Measurements from ENCODE around the gene SLC10A6.
"Not testable (repeated sequence)": the region's sequence is repeated elsewhere in the genome, so short reads cannot be mapped to it uniquely, and the experiment has no call there.

The SLC10A6 gene

GRCh38 chr4:86848732-86849619 lies at the start of gene SLC10A6:
Gene SLC10A6, minus strand, starts transcription at chr4:86849384. Its CDS starts 269 bp downstream, at chr4:86849115.
- DNase-seq = no peak

- no peak for DNase-seq
Measured at GRCh38 chr4:86898562-86898961, 49.4 kb upstream of the SLC10A6 start.

GRCh38 chr4:86896596-86896995 lies 47.4 kb upstream of the SLC10A6 start:
- DNase-seq = no peak

DNA sequence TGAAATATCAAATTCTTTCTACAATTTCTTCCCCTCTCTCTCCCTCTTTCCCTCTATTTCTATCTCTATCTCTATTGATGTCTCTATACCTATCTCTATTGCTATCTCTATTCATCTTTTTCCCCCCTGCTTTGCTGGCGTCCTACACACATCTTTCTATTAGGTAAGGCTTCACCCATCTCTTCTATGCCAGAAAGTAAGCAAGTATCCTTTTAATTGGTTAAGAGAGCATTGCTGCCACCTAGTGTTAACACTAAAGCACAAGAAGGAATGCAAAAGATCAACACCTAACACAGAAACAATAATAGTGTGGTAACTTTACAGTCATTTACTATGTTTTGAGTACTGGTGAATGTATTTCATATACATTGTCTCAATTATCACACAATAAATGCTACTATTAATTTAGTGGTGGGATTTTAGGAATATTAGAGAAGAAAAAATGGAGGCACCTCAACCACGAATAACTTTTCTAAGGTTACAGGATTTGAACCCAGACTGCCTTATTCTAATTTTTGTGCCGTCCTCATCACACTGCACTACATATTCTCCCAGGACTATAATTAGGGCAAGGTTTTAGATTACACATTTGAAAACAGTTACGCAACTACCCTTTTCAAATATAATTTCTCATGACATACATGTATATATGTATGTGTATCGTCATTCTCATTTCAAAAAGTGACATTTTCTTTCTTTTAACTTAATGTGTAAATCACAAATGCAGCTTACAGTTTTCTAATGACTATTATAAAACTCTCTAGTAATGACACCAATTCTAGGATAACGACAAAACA lies 46.7 kb upstream of the SLC10A6 start:
- DNase-seq = peak in 1 of 2 donors; percentile 64

- DNase-seq = no peak
Measured at GRCh38 chr4:86894455-86894854, 45.3 kb upstream of the SLC10A6 start.

GRCh38 chr4:86893136-86893535 lies 44.0 kb upstream of the SLC10A6 start:
- DNase-seq = no peak

DNA sequence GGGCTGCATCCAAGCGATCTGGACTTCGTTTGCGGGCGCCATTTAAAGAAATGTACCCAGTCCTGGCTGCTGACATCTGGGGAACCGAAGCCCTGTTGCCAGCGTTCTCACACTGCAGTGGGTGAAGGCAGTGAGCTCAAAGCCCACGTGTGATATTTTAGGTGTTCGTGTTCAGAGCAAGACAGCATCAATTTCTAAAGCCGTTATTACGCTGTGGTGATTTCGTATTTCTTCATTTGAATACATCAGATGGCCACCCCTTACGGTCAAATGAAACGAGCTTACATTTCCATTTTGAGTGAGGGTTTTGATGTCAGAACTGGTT lies 43.4 kb upstream of the SLC10A6 start:
- no peak for DNase-seq

DNA sequence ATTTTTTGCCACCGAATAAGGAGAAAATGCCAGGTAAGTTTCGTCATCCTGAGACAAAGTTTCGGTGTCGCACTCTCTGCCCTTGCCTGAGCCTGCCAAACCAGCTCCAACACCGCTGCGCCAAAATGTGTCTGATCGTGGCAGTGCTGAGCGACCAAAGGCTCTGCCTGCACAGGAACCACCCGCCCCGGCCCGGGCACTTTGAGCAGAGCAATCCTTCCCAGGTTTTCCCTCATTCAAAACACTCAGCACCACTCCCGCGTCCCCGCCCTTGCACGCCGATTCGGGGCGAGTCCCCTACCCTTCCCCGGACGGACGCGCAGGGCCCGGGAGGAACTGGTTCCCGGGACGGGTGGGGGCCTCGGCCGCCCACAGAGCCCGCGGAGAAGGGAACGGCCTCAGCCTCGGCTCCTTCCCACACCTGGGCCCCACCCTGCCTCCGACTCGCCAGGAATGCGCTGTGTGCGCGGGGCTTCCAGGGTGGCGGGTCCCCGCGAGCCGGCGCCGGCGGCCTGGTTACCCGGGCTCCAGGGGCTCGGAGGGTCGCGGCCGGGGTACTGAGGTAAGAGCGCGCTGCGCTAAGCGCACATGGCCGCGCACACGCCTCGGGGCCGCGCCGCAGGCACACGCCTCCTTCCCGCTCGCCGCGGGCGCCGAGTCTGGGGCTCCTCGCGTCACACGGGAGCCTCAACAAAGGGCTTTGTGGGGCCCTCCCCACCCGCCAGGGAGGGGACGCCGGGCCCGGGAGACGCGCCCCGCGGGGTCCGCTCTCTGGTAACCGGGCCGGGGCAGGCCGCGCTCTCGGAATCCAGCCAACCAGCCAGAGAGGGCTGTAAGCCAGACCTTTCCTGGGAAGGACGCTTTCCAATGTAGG lies 42.8 kb upstream of the SLC10A6 start, which contains the start of gene C4orf36:
C4orf36 (minus strand) TSS at position 661 of the 874 bp plus-strand sequence. CDS start 902 bp downstream, outside the sequence.
- no peak for DNase-seq

- no peak for DNase-seq
Measured at GRCh38 chr4:86890790-86891189, 41.6 kb upstream of the SLC10A6 start.

GRCh38 chr4:86879641-86880040 lies 30.5 kb upstream of the SLC10A6 start:
- no peak for DNase-seq

- no peak for DNase-seq
Measured at GRCh38 chr4:86878640-86879039, 29.5 kb upstream of the SLC10A6 start.

- no peak for DNase-seq
Measured at GRCh38 chr4:86876894-86877685, 27.9 kb upstream of the SLC10A6 start.

DNA sequence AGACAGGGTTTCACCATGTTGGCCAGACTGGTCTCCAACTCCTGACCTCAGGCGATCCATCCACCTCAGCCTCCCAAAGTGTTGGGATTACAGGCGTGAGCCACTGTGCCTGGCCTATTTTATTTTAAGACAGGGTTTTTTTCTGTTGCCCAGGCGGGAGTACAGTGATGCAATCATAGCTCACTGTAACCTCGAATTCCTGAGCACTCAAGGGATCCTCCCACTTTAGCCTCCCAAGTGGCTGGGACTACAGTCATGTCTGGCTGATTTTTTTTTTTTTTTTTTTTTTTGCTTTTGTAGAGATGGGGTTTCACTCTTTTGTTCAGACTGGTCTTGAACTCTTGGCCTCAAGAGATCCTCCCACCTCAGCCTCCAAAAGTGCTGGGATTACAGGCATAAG lies 26.3 kb upstream of the SLC10A6 start:
- DNase-seq = not testable (repeated sequence)

DNA sequence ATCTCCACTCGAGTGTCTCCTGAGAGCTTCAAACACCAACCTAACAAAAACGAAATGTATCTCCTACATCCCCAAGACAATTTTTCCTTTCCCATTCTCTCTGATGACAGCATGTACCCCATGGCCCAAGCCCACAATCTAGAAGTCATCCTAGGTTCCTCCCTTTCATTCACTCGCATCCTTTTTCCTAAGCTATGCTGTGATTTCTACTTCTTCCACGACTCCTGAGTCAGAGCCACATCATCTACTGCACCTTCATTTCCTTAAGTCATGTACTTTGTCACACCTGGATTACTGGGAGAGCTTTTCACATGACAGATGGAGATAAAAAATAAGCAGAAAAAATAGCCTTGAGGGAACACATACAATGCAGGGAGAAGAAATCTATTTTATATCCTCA lies 23.0 kb upstream of the SLC10A6 start:
- DNase-seq = no peak

DNA sequence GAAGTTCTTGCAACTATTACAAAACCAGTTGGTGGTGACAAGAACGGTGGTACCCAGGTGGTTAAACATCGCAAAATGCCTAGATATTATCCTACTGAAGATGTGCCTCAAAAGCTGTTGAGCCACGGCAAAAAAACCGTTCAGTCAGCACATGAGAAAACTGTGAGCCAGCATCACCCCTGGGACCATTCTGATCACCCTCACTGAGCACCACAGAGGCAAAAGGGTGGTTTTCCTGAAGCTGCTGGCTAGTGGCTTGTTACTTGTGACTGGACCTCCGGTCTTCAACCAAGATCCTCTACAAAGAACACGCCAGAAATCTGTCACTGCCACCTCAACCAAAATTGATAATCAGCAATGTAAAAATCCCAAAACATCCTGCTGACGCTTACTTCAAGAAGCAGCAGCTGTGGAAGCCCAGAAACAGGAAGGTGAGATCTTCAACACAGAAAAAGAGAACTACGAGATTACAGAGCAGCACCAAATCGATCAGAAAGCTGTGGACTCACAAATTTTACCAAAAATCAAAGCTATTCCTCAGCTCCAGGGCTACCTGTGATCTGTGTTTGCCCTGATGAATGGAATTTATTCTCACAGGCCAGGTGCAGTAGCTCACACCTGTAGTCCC lies 21.4 kb upstream of the SLC10A6 start:
- DNase-seq = no peak

DNA sequence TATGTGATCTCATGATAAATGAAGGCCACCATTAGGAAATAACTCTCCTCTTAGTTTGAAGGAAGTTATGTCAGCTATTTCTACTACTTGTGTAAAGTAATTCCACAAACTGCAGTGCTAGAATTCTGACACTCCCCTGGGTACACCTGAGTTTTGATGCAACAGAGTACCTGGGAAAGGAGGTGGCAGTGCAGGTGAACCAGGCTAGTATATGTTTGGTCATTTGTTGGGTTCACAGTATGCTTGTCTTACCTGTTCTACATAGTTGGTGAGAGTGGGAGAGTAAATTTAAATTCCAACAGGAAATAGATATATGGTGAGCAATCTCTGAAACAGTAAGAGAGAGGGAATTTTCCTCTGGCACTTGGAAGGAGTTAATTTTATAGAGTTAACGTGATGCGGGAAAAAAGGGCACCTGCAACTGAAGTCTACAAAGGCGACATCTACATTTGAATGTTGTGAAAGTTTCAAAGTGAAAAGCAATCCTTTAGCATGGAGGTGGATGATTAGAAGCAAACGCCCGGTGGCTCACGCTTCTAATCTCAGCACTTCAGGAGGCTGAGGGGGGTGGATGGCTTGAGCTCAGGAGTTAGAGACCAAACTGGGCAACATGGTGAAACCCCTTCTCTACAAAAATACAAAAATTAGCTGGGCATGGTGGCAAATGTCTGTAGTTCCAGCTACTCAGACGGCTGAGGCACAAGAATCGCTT lies 8.3 kb upstream of the SLC10A6 start:
- DNase-seq = no peak

DNA sequence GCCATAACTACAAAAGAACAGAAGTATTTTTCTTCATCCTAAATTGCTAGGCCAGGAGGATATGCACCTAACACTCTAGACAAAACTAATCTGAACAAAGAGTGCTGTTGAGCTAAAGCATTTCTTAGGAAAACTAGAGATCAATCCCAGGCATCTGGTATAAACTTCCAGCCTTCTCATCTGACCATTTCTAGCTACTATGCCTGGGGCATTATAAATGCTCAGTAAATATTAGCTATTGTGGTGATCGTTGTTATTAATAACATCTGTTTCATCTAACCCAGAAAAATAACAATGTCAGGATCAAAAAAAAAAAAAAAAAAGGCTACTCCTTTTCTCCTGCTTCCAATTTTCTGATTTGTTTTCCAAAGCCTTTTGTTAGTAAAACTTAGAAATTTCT lies 7.7 kb upstream of the SLC10A6 start:
- DNase-seq = no peak

DNA sequence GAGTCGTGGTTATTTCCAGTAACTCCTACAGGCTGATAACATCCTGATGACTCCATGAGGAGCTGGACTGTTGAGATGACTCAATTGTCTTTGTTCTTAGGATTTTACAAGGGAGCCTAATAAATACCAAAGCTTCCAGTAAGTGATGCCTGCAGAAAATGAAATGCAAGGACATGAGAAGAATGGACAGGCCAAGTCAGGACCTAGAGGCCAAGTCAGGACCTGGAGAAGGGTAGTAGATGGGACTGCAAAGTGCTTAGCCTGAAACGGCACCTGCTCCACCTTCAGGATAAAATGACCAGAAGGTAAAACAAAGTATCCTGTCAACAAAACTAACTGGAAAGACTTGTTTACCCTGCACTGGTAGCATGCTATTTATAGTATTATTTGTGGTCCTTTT lies 6.4 kb upstream of the SLC10A6 start:
- DNase-seq = no peak

- no peak for DNase-seq
Measured at GRCh38 chr4:86853209-86853608, 4.0 kb upstream of the SLC10A6 start.

GRCh38 chr4:86848136-86848535 lies 1.0 kb downstream of the SLC10A6 start:
- DNase-seq = no peak

DNA sequence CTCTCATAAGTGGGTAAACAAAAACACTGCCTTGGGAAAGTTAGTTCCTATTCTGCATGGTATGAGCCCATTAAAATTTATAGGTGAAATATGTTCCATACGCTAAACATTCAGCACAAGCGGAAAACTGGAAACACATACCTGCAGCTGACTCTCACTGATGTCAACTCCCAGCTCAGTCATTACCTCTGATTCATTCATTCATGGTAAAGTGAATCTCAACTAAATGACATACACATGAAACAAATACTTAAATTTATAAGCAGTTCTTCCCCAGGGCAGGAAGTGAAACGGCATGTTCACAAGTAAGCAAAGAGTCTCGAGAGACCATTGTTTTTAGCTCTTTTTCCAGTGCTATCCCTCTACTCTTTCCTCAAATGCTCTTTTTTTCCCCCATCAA lies 1.6 kb downstream of the SLC10A6 start:
- DNase-seq = no peak

All from CD4-positive, alpha-beta T cell treated with Interleukin-1 beta for 1 hour (primary cell).